ENCODE results near the gene TENT4A.

Gene TENT4A

GRCh38 chr5:6733411-6734242 lies 20.4 kb downstream of the TENT4A start:
- DNase-seq (ENCODE audit: low spot score) = no peak

- DNase-seq (ENCODE audit: low spot score) = no peak
Observed at GRCh38 chr5:6734243-6734700, 21.0 kb downstream of the TENT4A start.

- DNase-seq (ENCODE audit: low spot score) = no peak
Observed at GRCh38 chr5:6734781-6735180, 21.5 kb downstream of the TENT4A start.

- no peak for DNase-seq (ENCODE audit: low spot score)
Observed at GRCh38 chr5:6736106-6736505, 22.9 kb downstream of the TENT4A start.

- DNase-seq (ENCODE audit: low spot score) = no peak
Observed at GRCh38 chr5:6736524-6737042, 23.4 kb downstream of the TENT4A start.

- no peak for DNase-seq (ENCODE audit: low spot score)
Observed at GRCh38 chr5:6737043-6737941, 24.1 kb downstream of the TENT4A start.

- DNase-seq (ENCODE audit: low spot score) = no peak
Observed at GRCh38 chr5:6739603-6740002, 26.4 kb downstream of the TENT4A start.

- no peak for DNase-seq (ENCODE audit: low spot score)
Observed at GRCh38 chr5:6740586-6741150, 27.4 kb downstream of the TENT4A start.

- DNase-seq (ENCODE audit: low spot score) = no peak
Observed at GRCh38 chr5:6742081-6742758, 29.0 kb downstream of the TENT4A start.

- no peak for DNase-seq (ENCODE audit: low spot score)
Observed at GRCh38 chr5:6743161-6743560, 29.9 kb downstream of the TENT4A start.

- DNase-seq (ENCODE audit: low spot score) = no peak
Observed at GRCh38 chr5:6744841-6745705, 31.8 kb downstream of the TENT4A start.

- DNase-seq (ENCODE audit: low spot score) = peak; percentile 62
Observed at GRCh38 chr5:6745706-6746222, 32.5 kb downstream of the TENT4A start.

GRCh38 chr5:6746244-6746643 lies 33.0 kb downstream of the TENT4A start:
- no peak for DNase-seq (ENCODE audit: low spot score)

- no peak for DNase-seq (ENCODE audit: low spot score)
Observed at GRCh38 chr5:6747103-6747502, 33.9 kb downstream of the TENT4A start.

- no peak for DNase-seq (ENCODE audit: low spot score)
Observed at GRCh38 chr5:6748142-6748541, 34.9 kb downstream of the TENT4A start.

- no peak for DNase-seq (ENCODE audit: low spot score)
Observed at GRCh38 chr5:6749026-6749716, 35.9 kb downstream of the TENT4A start.

GRCh38 chr5:6750142-6750840 lies 37.1 kb downstream of the TENT4A start:
- DNase-seq (ENCODE audit: low spot score) = no peak

GRCh38 chr5:6750951-6751685 lies 37.9 kb downstream of the TENT4A start:
- DNase-seq (ENCODE audit: low spot score) = no peak

GRCh38 chr5:6752236-6752635 lies 39.0 kb downstream of the TENT4A start:
- no peak for DNase-seq (ENCODE audit: low spot score)

Data from kidney capillary endothelial cell (primary cell).